Muscle of arm (tissue), 12 donors: ENCODE data around the gene EFNB3. TPM values are rescaled to one million over a fixed set of nuclear protein-coding genes. Genes with fewer than 3 reads are reported as not detected.

Experiments used
- DNase-seq: peaks from one replicate; pipeline ENCODE4 v3.0.0-alpha.2; 2013
- polyA plus RNA-seq, 12 donors: library from polyadenylated mRNA; unstranded; fragments of 120-200 nt; gene quantifications; one replicate each; pipeline ENCODE4 v1.2.1, GENCODE V29; 2013; ENCODE audit not compliant: insufficient read length in 12 of 12

Gene EFNB3
- polyA plus RNA-seq, 12 donors, result 3.2 to 15.0 (median 6.0) TPM; not detected in 1

GRCh38 chr17:7716901-7717755 lies 12.1 kb downstream of the EFNB3 start, which contains the start of gene DNAH2:
Gene DNAH2 (plus strand): TSS chr17:7717744. CDS start chr17:7719735, 1,991 bp downstream.
- peak; percentile 87 for DNase-seq

GRCh38 chr17:7717756-7718350 lies 12.9 kb downstream of the EFNB3 start:
- DNase-seq, result no peak

- no peak for DNase-seq
These were observed 14.7 kb downstream of the EFNB3 start for GRCh38 chr17:7719661-7720060.

- no peak for DNase-seq
These were observed 15.1 kb downstream of the EFNB3 start for GRCh38 chr17:7720125-7720524.

- no peak for DNase-seq
These were observed 16.6 kb downstream of the EFNB3 start for GRCh38 chr17:7721612-7722011.

- DNase-seq, result no peak
These were observed 22.9 kb downstream of the EFNB3 start for GRCh38 chr17:7727886-7728285.

- no peak for DNase-seq
These were observed 24.8 kb downstream of the EFNB3 start for GRCh38 chr17:7729816-7730215.

- DNase-seq, result no peak
These were observed 28.1 kb downstream of the EFNB3 start for GRCh38 chr17:7732981-7733539.

GRCh38 chr17:7737601-7738000 lies 32.6 kb downstream of the EFNB3 start:
- DNase-seq, result no peak

- DNase-seq, result no peak
These were observed 34.7 kb downstream of the EFNB3 start for GRCh38 chr17:7739746-7740145.

- DNase-seq, result no peak
These were observed 35.5 kb downstream of the EFNB3 start for GRCh38 chr17:7740481-7741001.

GRCh38 chr17:7742729-7743128 lies 37.7 kb downstream of the EFNB3 start:
- DNase-seq, result no peak

- no peak for DNase-seq
These were observed 39.4 kb downstream of the EFNB3 start for GRCh38 chr17:7744416-7744815.

GRCh38 chr17:7745748-7746470 lies 40.9 kb downstream of the EFNB3 start:
- DNase-seq, result no peak

- peak; percentile 14 for DNase-seq
These were observed 42.7 kb downstream of the EFNB3 start for GRCh38 chr17:7747635-7748071.

GRCh38 chr17:7748076-7748775 lies 43.2 kb downstream of the EFNB3 start:
- DNase-seq, result peak; percentile 8

GRCh38 chr17:7750321-7750821 lies 45.4 kb downstream of the EFNB3 start:
- DNase-seq, result no peak

GRCh38 chr17:7754656-7755055 lies 49.7 kb downstream of the EFNB3 start:
- no peak for DNase-seq

- DNase-seq, result no peak
These were observed 50.3 kb downstream of the EFNB3 start for GRCh38 chr17:7755095-7755890.

- no peak for DNase-seq
These were observed 52.0 kb downstream of the EFNB3 start for GRCh38 chr17:7756968-7757367.
